ENCODE results near the gene F10. TPM values are rescaled to one million over a fixed set of nuclear protein-coding genes. Genes with fewer than 3 reads are reported as not detected.

F10 gene
- total and polyA plus RNA-seq, 4 donors, result 2.5 to 18.8 (median 7.7) TPM

- peaks cover 0 to 2% (median 0%) of the 10 kb centered on the region in 4 donors for H3K9me3 ChIP-seq (ENCODE audit: control insufficient read depth in 4 of 4, insufficient read depth in 3 of 4, low read length in 3 of 4)
- no peaks in the 10 kb centered on the region for H3K27me3 ChIP-seq (ENCODE audit: control insufficient read depth in 3 of 3, insufficient read depth in 3 of 3, low read length in 2 of 3)
- no peak overlapping the region for H3K9ac ChIP-seq (ENCODE audit: insufficient read depth in 1 of 2, low read length in 2 of 2)
- no peak overlapping the region for H3K4me3 ChIP-seq
- TF ChIP-seq, protein P1, sequence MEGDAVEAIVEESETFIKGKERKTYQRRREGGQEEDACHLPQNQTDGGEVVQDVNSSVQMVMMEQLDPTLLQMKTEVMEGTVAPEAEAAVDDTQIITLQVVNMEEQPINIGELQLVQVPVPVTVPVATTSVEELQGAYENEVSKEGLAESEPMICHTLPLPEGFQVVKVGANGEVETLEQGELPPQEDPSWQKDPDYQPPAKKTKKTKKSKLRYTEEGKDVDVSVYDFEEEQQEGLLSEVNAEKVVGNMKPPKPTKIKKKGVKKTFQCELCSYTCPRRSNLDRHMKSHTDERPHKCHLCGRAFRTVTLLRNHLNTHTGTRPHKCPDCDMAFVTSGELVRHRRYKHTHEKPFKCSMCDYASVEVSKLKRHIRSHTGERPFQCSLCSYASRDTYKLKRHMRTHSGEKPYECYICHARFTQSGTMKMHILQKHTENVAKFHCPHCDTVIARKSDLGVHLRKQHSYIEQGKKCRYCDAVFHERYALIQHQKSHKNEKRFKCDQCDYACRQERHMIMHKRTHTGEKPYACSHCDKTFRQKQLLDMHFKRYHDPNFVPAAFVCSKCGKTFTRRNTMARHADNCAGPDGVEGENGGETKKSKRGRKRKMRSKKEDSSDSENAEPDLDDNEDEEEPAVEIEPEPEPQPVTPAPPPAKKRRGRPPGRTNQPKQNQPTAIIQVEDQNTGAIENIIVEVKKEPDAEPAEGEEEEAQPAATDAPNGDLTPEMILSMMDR (IDR thresholded peaks at IDR 0.05; ENCODE audit: control extremely low read depth, extremely low read depth), result no peak
- WGBS, 2 donors, result 92 to 93% methylated on average over 17 to 18 of the region's 18 CpGs
- H3K36me3 ChIP-seq (ENCODE audit: control insufficient read depth in 4 of 4, insufficient read depth in 4 of 4, low read length in 4 of 4), result peaks cover 0 to 29% (median 0%) of the 10 kb centered on the region in 4 donors
- ATAC-seq (ENCODE audit: insufficient read depth, low FRiP score), result no peak
- no peak for DNase-seq
- H3K4me1 ChIP-seq (ENCODE audit: control insufficient read depth in 5 of 5, insufficient read depth in 5 of 5, low read length in 5 of 5), result peaks cover 0 to 5% (median 2%) of the 10 kb centered on the region in 5 donors
- no peak overlapping the region for H3K27ac ChIP-seq (ENCODE audit: low read depth in 1 of 2, low read length in 1 of 2)
Observed at GRCh38 chr13:113080361-113080831, 42.2 kb upstream of the F10 start.

DNA sequence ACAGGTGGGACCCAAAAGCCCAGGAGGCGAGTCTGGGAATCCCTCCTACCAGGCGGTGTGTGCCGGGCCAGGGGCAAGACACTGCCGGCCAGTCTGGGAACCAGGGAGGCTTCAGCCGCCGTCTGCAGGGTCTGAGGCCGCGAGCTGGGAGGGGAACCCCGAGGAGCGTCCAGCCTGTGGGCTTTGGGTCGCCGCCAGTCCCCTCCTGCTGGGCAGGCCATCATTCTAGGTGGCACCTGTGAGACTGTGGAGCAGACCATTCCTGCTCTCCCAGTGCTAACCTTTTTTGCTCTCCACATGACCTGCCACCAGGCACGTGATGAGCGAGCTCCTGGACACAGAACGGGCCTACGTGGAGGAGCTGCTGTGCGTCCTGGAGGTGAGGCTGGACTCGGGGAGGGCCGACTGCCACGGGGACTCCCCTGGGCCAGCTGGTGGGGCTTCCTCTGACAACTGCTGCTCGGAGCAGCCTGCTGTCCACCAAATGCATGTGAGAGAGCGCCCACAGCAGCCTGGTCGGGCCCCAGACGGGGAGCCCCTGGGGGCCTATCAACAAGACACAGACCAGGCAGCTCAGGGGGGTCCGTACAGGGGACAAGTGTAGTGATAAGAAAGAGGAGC, 41.6 kb upstream of the F10 start:
- DNase-seq, result no peak
- no peaks in the 10 kb centered on the region for H3K9me3 ChIP-seq (ENCODE audit: control insufficient read depth in 4 of 4, insufficient read depth in 3 of 4, low read length in 3 of 4)

GRCh38 chr13:113082198-113083021, 40.2 kb upstream of the F10 start:
- no peaks in the 10 kb centered on the region for H3K27me3 ChIP-seq (ENCODE audit: control insufficient read depth in 3 of 3, insufficient read depth in 3 of 3, low read length in 2 of 3)
- DNase-seq (no peak), ATAC-seq (ENCODE audit: insufficient read depth, low FRiP score) (no peak)
- no peak overlapping the region for H3K27ac ChIP-seq (ENCODE audit: low read depth in 1 of 2, low read length in 1 of 2)
- peaks cover 0 to 5% (median 2%) of the 10 kb centered on the region in 5 donors for H3K4me1 ChIP-seq (ENCODE audit: control insufficient read depth in 5 of 5, insufficient read depth in 5 of 5, low read length in 5 of 5)
- no peak overlapping the region for H3K9ac ChIP-seq (ENCODE audit: insufficient read depth in 1 of 2, low read length in 2 of 2)
- H3K4me3 ChIP-seq, result no peak overlapping the region
- peaks cover 0 to 18% (median 0%) of the 10 kb centered on the region in 4 donors for H3K36me3 ChIP-seq (ENCODE audit: control insufficient read depth in 4 of 4, insufficient read depth in 4 of 4, low read length in 4 of 4)
- TF ChIP-seq, protein P1 (IDR thresholded peaks at IDR 0.05; ENCODE audit: control extremely low read depth, extremely low read depth), result no peak
- H3K9me3 ChIP-seq (ENCODE audit: control insufficient read depth in 4 of 4, insufficient read depth in 3 of 4, low read length in 3 of 4), result no peaks in the 10 kb centered on the region
- WGBS, 2 donors, result 90 to 92% methylated on average over 26 of the region's 26 CpGs

More for the DNA sequence above, 41.6 kb upstream of the F10 start:
- Histone ChIP-seq H3K27me3 (ENCODE audit: control insufficient read depth in 3 of 3, insufficient read depth in 3 of 3, low read length in 2 of 3) (no peaks in the 10 kb centered on the region), H3K27ac (ENCODE audit: low read depth in 1 of 2, low read length in 1 of 2) (no peak overlapping the region), H3K36me3 (ENCODE audit: control insufficient read depth in 4 of 4, insufficient read depth in 4 of 4, low read length in 4 of 4) (peaks cover 0 to 24% (median 0%) of the 10 kb centered on the region in 4 donors), H3K4me3 (no peak overlapping the region), H3K9ac (ENCODE audit: insufficient read depth in 1 of 2, low read length in 2 of 2) (no peak overlapping the region), H3K4me1 (ENCODE audit: control insufficient read depth in 5 of 5, insufficient read depth in 5 of 5, low read length in 5 of 5) (peaks cover 0 to 5% (median 2%) of the 10 kb centered on the region in 5 donors)
- TF ChIP-seq, protein P1 (IDR thresholded peaks at IDR 0.05; ENCODE audit: control extremely low read depth, extremely low read depth), result no peak
- no peak for ATAC-seq (ENCODE audit: insufficient read depth, low FRiP score)
- 90% methylated on average over 25 of the region's 25 CpGs for WGBS, 2 donors

All from lung (tissue), 12 donors.